Umbilical cord (tissue), 2 donors: ENCODE measurements around the gene GAMT. TPM values are rescaled to one million over a fixed set of nuclear protein-coding genes. Genes with fewer than 3 reads are reported as not detected.
"Not testable (repeated sequence)": the region's sequence is repeated elsewhere in the genome, so short reads cannot be mapped to it uniquely, and the experiment has no call there.

Source experiments
- DNase-seq: peaks from one replicate; pipeline ENCODE4 v3.0.0-alpha.2; 2015; ENCODE audit warnings: low spot score
- total RNA-seq: library from RNA; depleted of rRNA; stranded (reverse); fragments of >200 nt; gene quantifications from one replicate; pipeline ENCODE4 v1.2.3, GENCODE V29; 2014; ENCODE audit warnings: low replicate concordance; ENCODE audit not compliant: insufficient read depth

Gene GAMT
- 13.7 TPM for total RNA-seq

- DNase-seq: peak; percentile 54
Measured at GRCh38 chr19:1401138-1401888, at the start of gene GAMT. GAMT (minus strand) TSS chr19:1401542; CDS start chr19:1401476, 66 bp downstream.

DNA sequence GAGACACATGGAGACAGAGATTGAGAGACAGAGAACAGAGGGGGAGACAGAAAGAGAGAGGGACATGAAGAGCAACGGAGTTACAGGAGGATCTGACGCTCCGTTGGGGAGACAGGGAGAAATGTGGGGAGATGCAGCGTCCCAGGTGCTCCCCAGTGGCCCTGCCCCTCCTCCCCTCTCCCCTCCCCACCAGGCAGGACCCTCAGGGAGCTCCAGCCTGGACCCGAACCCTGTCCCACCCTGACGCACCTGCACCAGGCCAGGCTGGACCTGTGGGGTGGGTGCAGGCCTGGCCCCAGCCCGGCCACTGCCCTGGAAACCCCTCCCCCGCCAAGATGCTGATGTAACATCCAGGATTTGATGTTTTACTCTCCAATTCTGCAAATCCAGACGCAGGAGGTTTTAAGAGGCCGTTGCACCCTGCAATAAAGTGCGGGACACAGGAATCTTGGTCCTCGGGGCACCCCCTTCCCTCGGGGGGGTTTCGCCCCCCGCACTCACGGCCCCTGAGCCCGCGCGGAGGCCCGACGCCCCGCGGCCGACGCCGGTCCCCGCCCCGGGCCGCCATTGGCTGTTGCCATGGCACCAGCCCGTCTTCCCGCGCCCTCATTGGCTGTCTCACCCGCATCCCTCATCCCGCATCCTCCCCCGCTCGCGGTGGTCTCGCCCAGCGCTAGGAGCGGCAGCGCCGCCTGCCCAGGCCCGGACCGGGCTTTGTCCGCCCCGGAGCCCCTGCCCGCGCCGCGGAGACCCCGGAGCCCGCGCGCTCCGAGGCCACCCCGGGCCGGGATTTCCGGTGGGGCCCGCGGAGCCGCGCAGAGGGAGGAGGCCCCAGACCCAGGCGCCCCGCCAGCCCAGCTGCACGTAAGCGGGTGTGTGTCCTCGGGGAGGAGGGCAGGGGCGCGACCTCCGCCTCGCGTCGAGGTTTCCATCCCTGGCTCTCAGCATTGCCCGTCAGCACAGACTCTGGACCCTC, 48.4 kb upstream of the GAMT start, which contains the start of gene APC2:
Gene APC2 (plus strand): TSS at position 655 of the 976 bp plus-strand sequence. CDS start 2,881 bp downstream, outside the sequence.
- peak; percentile 60 for DNase-seq

- DNase-seq: no peak
Measured at GRCh38 chr19:1447944-1448343, 46.6 kb upstream of the GAMT start.

GRCh38 chr19:1447504-1447903, 46.2 kb upstream of the GAMT start:
- DNase-seq: no peak

DNA sequence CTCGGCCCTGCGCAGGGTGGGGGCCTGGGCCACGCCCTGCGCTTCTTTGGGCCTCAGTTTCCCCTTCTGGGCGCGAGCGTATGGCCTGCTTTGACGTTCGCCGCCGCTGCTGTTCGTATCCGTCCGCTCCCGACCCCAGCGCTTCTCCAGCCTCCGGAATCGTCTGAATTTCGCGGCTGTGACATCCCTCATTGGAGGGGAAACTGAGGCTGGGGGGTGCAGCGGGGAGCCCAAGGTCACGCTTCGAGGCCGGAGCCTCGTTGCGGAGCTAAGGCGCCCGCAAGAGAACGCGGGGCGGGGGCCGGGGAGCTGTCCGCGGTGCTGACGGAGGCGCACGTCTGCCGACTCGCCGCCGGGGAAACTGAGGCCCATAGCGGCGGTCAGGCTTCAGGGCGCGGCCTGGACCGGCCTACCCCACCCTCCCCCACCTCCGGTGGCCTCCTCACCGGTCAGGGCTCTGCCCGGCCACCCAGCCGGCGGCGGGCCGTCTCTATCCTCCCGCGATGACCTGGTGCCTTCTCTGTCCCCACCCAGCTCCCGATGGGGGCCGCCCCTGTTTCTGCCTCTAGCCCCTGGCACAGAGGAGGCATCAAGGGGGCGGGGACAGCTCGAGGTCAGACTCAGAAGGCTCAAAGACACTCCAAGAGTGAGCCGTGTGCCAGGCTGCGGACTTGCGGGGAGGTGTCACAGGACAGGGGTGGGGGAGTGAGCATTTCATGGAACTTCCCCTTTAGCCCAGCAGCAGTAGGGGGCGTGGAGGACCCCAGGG, 45.6 kb upstream of the GAMT start:
- no peak for DNase-seq

- peak; percentile 56 for DNase-seq
Measured at GRCh38 chr19:1445932-1446712, 44.8 kb upstream of the GAMT start.

GRCh38 chr19:1445185-1445931, 44.0 kb upstream of the GAMT start:
- peak; percentile 75 for DNase-seq

DNA sequence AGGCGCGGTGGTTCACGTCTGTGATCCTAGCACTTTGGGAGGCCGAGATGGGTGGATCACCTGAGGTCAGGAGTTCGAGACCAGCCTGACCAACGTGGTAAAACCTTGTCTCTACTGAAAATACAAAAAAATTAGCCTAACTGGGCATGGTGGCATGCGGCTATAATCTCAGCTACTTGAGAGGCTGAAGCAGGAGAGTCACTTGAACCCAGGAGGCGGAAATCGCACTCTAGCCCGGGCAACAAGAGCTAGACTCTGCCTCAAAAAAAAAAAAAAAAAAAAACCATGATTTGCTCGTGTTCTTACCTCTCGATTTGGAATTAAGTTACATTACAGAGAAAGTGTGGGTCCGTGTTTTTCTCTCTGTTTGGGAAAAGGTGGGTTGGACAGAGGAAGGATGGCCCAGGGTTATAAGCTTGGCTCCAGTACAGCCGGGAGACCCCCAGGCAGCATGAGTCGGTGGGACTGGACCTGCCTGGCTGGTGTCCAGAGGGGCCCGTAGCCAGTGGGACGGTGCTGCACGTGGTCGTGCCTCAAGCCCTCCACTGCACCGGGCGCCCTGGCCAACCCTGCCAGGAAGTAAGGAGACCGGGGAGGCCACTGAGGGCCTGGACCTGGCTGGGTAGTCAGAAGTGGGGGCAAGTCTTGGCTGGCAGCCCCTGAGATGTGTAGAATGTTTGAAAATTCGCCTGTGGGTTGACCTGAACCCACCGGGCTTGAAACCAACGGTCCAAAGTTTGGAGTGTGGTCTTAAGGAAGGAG, 40.5 kb upstream of the GAMT start:
- DNase-seq: no peak

- DNase-seq: no peak
Measured at GRCh38 chr19:1441022-1441426, 39.7 kb upstream of the GAMT start.

GRCh38 chr19:1440418-1440801, 39.1 kb upstream of the GAMT start:
- no peak for DNase-seq

DNA sequence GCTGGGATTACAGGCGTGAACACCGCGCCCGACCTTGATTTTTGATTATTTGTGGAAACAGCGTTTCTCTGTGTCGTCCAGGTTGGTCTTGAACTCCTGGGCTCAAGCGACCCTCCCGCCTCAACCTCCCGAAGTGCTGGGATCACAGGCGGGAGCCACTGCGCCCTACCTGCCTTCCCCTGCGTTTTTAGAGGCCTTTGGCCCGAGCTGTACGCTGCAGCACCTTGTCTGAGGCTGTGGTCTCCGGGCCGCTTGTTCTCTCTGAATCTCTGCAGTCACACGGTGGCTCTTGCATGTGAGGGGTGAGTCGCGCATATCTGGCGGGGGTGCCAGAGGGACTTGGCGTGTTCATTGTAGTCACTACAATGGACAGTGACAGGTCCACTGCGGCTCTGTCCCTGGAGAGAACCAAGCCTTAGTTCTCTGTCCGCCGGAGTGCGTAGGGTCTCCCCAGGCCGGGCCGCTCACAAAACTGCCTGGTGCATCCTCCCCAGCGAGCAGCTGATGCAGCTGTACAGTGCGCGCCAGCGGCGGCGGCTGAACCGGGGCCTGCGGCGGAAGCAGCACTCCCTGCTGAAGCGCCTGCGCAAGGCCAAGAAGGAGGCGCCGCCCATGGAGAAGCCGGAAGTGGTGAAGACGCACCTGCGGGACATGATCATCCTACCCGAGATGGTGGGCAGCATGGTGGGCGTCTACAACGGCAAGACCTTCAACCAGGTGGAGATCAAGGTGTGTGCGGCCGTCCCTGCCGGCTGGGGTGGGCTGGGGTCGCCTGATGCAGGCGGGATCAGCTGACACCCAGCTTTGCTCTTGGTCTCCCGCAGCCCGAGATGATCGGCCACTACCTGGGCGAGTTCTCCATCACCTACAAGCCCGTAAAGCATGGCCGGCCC, 38.4 kb upstream of the GAMT start:
- DNase-seq: not testable (repeated sequence)

- DNase-seq: no peak
Measured at GRCh38 chr19:1438933-1439354, 37.6 kb upstream of the GAMT start.

DNA sequence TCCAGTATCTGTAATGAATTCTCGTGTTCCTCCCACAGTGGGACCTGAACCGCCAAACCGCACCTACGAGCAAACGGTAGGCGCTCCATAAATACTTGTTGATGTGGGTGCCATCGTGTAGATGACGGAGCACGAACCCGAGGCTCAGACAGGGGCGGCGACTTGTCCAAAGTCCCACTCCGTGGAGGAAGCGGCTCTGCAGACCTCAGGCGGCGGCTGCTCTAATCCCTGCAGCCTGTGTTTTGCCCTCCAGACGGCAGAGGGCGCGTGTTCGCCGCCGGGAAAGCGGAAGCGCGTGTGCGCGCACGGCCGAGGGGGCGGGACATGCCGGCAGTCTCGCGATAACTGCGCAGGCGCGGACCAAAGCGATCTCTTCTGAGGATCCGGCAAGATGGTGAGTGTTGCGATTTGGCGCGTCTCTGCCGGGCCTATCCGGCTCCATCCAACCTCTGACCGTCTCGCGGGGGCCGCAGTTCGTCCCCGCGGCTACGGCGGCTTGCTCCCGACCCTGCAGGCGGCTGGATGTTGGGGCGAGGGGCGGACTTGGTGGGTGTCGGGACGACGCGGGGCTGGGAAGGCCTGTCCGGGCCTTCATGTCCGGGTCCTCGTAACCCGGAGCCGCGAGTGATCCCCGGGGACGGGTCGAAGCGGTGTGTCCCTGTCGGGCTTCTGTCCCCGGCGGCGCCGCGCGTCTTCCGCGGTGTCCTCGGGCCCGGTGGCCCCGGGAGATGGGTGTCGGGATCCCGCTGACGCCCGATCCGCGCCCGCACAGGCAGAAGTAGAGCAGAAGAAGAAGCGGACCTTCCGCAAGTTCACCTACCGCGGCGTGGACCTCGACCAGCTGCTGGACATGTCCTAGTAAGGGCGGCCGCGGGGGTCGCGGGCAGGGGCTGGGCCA, 36.9 kb upstream of the GAMT start, which contains the start of gene RPS15:
Gene RPS15 (plus strand): TSS at position 362 of the 898 bp plus-strand sequence. CDS start 30 bp downstream, at position 392.
- peak; percentile 95 for DNase-seq

DNA sequence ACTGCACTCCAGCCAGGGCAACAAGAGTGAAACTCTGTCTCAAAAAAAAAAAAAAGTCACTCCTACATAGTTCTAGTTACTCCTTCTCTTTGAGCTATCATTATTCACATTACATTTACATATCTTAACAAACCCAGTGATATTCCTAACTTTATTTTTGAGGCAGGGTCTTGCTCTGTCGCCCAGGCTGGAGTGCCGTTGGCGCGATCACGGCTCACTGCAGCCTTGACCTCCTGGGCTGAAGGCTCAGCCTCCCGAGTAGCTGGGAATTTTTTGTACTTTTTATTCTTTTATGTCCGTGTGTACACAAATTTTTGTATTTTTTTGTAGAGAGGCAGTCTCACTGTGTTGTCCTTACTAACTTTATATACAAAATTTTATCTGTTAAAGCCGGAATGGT, 36.3 kb upstream of the GAMT start:
- DNase-seq: no peak

DNA sequence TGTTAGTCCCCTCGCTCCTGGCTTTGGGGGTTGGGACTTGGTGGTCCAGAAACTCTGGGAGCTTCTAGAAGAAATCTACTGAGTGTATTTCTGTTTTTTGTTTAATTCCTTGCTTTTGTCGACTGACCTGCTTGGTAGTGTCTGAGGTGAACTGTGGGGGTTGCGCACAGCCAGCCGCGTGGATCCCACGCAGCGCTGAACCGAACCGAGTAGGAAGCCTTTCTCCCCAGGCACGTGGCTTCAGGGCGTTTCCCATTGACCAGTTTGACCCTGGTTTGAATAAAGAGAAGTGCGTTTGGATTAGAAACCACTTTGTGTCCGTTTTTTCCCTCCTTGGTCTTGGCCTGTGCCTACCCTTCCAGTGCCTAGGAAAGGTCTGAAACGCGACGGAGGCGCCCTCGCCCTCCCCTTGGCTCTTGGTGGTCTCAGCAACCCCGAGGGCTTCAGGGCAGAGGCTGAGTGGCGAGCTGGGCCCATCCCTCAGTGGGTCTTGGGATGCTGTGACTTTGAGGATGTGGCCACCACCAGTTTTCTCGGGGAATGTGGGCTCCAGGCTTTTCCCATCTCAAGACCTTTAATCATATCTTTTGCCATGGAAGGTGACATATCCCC, 34.1 kb upstream of the GAMT start:
- DNase-seq: no peak

DNA sequence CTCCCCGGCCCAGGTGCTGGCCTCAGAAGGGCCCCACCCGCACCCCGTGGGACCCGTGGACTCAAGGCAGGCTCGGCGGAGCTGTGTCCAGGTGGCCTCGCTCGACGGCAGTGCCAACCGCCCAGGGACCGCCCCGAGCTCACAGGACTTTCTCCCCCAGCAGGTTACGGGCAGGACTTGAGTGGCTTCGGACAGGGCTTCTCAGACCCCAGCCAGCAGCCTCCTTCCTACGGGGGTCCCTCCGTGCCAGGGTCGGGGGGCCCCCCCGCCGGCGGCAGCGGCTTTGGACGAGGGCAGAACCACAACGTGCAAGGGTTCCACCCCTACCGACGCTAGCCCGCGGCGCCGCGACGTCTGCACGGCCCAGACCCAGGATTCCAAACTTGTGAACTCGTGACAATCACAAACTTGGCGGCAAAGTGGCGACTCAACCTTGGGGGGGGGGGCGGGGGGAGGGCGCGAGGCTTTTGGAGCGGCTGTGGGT, 33.3 kb upstream of the GAMT start:
- no peak for DNase-seq

DNA sequence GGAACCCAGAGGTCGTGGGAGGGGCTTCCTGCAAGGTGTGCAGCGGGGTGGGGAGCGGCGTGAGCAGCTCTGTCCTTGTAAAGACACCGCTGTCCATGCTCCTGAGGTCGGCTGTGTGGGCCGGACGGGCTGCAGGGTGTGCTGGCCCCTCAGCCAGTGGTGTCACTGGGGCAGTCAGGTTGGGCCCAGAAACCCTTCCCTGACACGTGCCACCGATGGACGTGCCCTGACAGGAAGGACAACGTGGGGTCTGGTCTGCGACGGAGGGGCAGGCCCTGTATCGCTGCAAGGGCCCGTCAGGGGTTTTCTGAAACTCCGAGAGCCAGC, 32.7 kb upstream of the GAMT start:
- DNase-seq: no peak
